HEK293 (cell line): ENCODE results near the gene OLA1.

Source experiments
- ZBTB1 ChIP-seq: fragments of 450-650 bp; formaldehyde crosslinking; IDR thresholded peaks from 2 replicates; pipeline ENCODE4 v1.5.1; 2016; ENCODE audit warnings: missing biosample characterization, missing genetic modification characterization
- ZNF600 ChIP-seq: fragments of 450-650 bp; formaldehyde crosslinking; IDR thresholded peaks from 2 replicates; pipeline ENCODE4 v1.5.1; 2016; ENCODE audit warnings: missing biosample characterization, missing genetic modification characterization
- ZSCAN16 ChIP-seq: fragments of 450-650 bp; formaldehyde crosslinking; IDR thresholded peaks from 2 replicates; pipeline ENCODE4 v1.5.1; 2016; ENCODE audit warnings: missing biosample characterization, missing genetic modification characterization

GRCh38 chr2:174171686-174172445 is 76.5 kb downstream of the OLA1 start:
- TF ChIP-seq ZBTB1 (tag by site-specific recombination), result no peak
- no peak for TF ChIP-seq ZSCAN16
- TF ChIP-seq ZNF600 (tag by site-specific recombination), result no peak
